Measurements from ENCODE around the gene TIMM22.

Gene TIMM22

GRCh38 chr17:1001640-1002411, 4.9 kb downstream of the TIMM22 start:
- in situ Hi-C loops (cut with MboI; ENCODE audit: low sequenced_read_pairs) = no loop called here
- no peak for DNase-seq (ENCODE audit: low spot score in 2 of 2)
- Histone ChIP-seq H3K36me3 (replicated peaks) (peaks cover 52% of the 10 kb centered on the region), H3K4me3 (no peak overlapping the region), H3K4me1 (no peaks in the 10 kb centered on the region), H3K9me3 (no peaks in the 10 kb centered on the region), H3K27me3 (ENCODE audit: low read depth) (no peaks in the 10 kb centered on the region)

- in situ Hi-C loops (cut with MboI; ENCODE audit: low sequenced_read_pairs) = no loop called here
- H3K4me1 ChIP-seq = no peaks in the 10 kb centered on the region
These were observed 5.5 kb downstream of the TIMM22 start for GRCh38 chr17:1002412-1002753.

GRCh38 chr17:1002771-1003555, 6.0 kb downstream of the TIMM22 start:
- Histone ChIP-seq H3K4me3 (no peak overlapping the region), H3K27me3 (ENCODE audit: low read depth) (no peaks in the 10 kb centered on the region), H3K36me3 (replicated peaks) (peaks cover 49% of the 10 kb centered on the region), H3K9me3 (no peaks in the 10 kb centered on the region), H3K4me1 (no peaks in the 10 kb centered on the region)
- in situ Hi-C loops (cut with MboI; ENCODE audit: low sequenced_read_pairs) = no loop called here
- DNase-seq (ENCODE audit: low spot score in 2 of 2) = no peak

More at GRCh38 chr17:1002412-1002753, 5.5 kb downstream of the TIMM22 start:
- Histone ChIP-seq H3K27me3 (ENCODE audit: low read depth) (no peaks in the 10 kb centered on the region), H3K36me3 (replicated peaks) (peaks cover 49% of the 10 kb centered on the region), H3K4me3 (no peak overlapping the region), H3K9me3 (no peaks in the 10 kb centered on the region)
- no peak for DNase-seq (ENCODE audit: low spot score in 2 of 2)

- no peak overlapping the region for H3K4me3 ChIP-seq
- H3K4me1 ChIP-seq = no peaks in the 10 kb centered on the region
- H3K9me3 ChIP-seq = no peaks in the 10 kb centered on the region
- in situ Hi-C loops (cut with MboI; ENCODE audit: low sequenced_read_pairs) = no loop called here
- peaks cover 49% of the 10 kb centered on the region for H3K36me3 ChIP-seq (replicated peaks)
- no peak for DNase-seq (ENCODE audit: low spot score in 2 of 2)
- no peaks in the 10 kb centered on the region for H3K27me3 ChIP-seq (ENCODE audit: low read depth)
These were observed 6.7 kb downstream of the TIMM22 start for GRCh38 chr17:1003633-1003971.

- no peak for DNase-seq (ENCODE audit: low spot score in 2 of 2)
- Histone ChIP-seq H3K4me1 (no peaks in the 10 kb centered on the region), H3K9me3 (no peaks in the 10 kb centered on the region), H3K27me3 (ENCODE audit: low read depth) (no peaks in the 10 kb centered on the region), H3K36me3 (replicated peaks) (peaks cover 49% of the 10 kb centered on the region), H3K4me3 (no peak overlapping the region)
- in situ Hi-C loops (cut with MboI; ENCODE audit: low sequenced_read_pairs) = no loop called here
These were observed 7.2 kb downstream of the TIMM22 start for GRCh38 chr17:1003972-1004768.

- H3K4me1 ChIP-seq = no peaks in the 10 kb centered on the region
- no peaks in the 10 kb centered on the region for H3K27me3 ChIP-seq (ENCODE audit: low read depth)
- no peaks in the 10 kb centered on the region for H3K9me3 ChIP-seq
- no peak overlapping the region for H3K4me3 ChIP-seq
- in situ Hi-C loops (cut with MboI; ENCODE audit: low sequenced_read_pairs) = no loop called here
- no peak for DNase-seq (ENCODE audit: low spot score in 2 of 2)
- peaks cover 43% of the 10 kb centered on the region for H3K36me3 ChIP-seq (replicated peaks)
These were observed 7.9 kb downstream of the TIMM22 start for GRCh38 chr17:1004769-1005295.

- Histone ChIP-seq H3K27me3 (ENCODE audit: low read depth) (no peaks in the 10 kb centered on the region), H3K36me3 (replicated peaks) (peaks cover 38% of the 10 kb centered on the region), H3K4me3 (no peak overlapping the region), H3K9me3 (no peaks in the 10 kb centered on the region), H3K4me1 (no peaks in the 10 kb centered on the region)
- in situ Hi-C loops (cut with MboI; ENCODE audit: low sequenced_read_pairs) = no loop called here
- DNase-seq (ENCODE audit: low spot score in 2 of 2) = no peak
These were observed 8.5 kb downstream of the TIMM22 start for GRCh38 chr17:1005361-1005946.

- no peaks in the 10 kb centered on the region for H3K4me1 ChIP-seq
- H3K9me3 ChIP-seq = no peaks in the 10 kb centered on the region
- no peak overlapping the region for H3K4me3 ChIP-seq
- in situ Hi-C loops (cut with MboI; ENCODE audit: low sequenced_read_pairs) = no loop called here
- no peak for DNase-seq (ENCODE audit: low spot score in 2 of 2)
- H3K36me3 ChIP-seq (replicated peaks) = peaks cover 32% of the 10 kb centered on the region
- H3K27me3 ChIP-seq (ENCODE audit: low read depth) = no peaks in the 10 kb centered on the region
These were observed 9.1 kb downstream of the TIMM22 start for GRCh38 chr17:1006054-1006453.

GRCh38 chr17:1007310-1008007, 10.5 kb downstream of the TIMM22 start:
- H3K4me3 ChIP-seq = no peak overlapping the region
- no peaks in the 10 kb centered on the region for H3K4me1 ChIP-seq
- no peaks in the 10 kb centered on the region for H3K27me3 ChIP-seq (ENCODE audit: low read depth)
- DNase-seq (ENCODE audit: low spot score in 2 of 2) = no peak
- H3K36me3 ChIP-seq (replicated peaks) = peaks cover 20% of the 10 kb centered on the region
- H3K9me3 ChIP-seq = no peaks in the 10 kb centered on the region
- in situ Hi-C loops (cut with MboI; ENCODE audit: low sequenced_read_pairs) = no loop called here

- Histone ChIP-seq H3K4me3 (no peak overlapping the region), H3K9me3 (no peaks in the 10 kb centered on the region), H3K36me3 (replicated peaks) (peaks cover 12% of the 10 kb centered on the region), H3K27me3 (ENCODE audit: low read depth) (no peaks in the 10 kb centered on the region), H3K4me1 (no peaks in the 10 kb centered on the region)
- DNase-seq (ENCODE audit: low spot score in 2 of 2) = no peak
- in situ Hi-C loops (cut with MboI; ENCODE audit: low sequenced_read_pairs) = no loop called here
These were observed 11.3 kb downstream of the TIMM22 start for GRCh38 chr17:1008008-1008761.

GRCh38 chr17:1009229-1010085, 12.5 kb downstream of the TIMM22 start:
- in situ Hi-C loops (cut with MboI; ENCODE audit: low sequenced_read_pairs) = no loop called here
- Histone ChIP-seq H3K4me1 (no peaks in the 10 kb centered on the region), H3K36me3 (replicated peaks) (peaks cover 8% of the 10 kb centered on the region; the same call in 1 of the 2 replicates), H3K4me3 (no peak overlapping the region), H3K9me3 (no peaks in the 10 kb centered on the region), H3K27me3 (ENCODE audit: low read depth) (no peaks in the 10 kb centered on the region)
- no peak for DNase-seq (ENCODE audit: low spot score in 2 of 2)

- Histone ChIP-seq H3K4me3 (no peak overlapping the region), H3K36me3 (replicated peaks) (peaks cover 3% of the 10 kb centered on the region; the same call in 1 of the 2 replicates), H3K9me3 (no peaks in the 10 kb centered on the region), H3K4me1 (no peaks in the 10 kb centered on the region), H3K27me3 (ENCODE audit: low read depth) (no peaks in the 10 kb centered on the region)
- in situ Hi-C loops (cut with MboI; ENCODE audit: low sequenced_read_pairs) = no loop called here
- no peak for DNase-seq (ENCODE audit: low spot score in 2 of 2)
These were observed 13.1 kb downstream of the TIMM22 start for GRCh38 chr17:1010086-1010450.

Data from HAP-1 (cell line).